SK-N-SH (cell line): ENCODE measurements around the gene ELMOD2. TPM values are rescaled to one million over a fixed set of nuclear protein-coding genes. Genes with fewer than 3 reads are reported as not detected.

Experiments
- CTCF ChIA-PET: fragments of 300-600, 350-600 bp; formaldehyde crosslinking; extraction: SDS; loops from one replicate; lab custom pipeline; 2021; lab: Yijun Ruan, JAX
- POLR2A ChIA-PET: fragments of 350-600 bp; sonication (Branson Sonifier 250); formaldehyde crosslinking; extraction: SDS; loops from one replicate; lab custom pipeline; 2020; ENCODE audit warnings: antibody characterized with exemption, inconsistent platforms; lab: Yijun Ruan, JAX
- DNase-seq: peaks from one replicate; pipeline ENCODE4 v3.0.0; 2012
- H2AFZ ChIP-seq: fragments of 200-600 bp; sonication (generic); 2 replicates; pipeline ENCODE4 v1.8.1; 2016; ENCODE audit warnings: antibody characterized with exemption, mild to moderate bottlenecking, low read depth
- H3F3A ChIP-seq: fragments of 200-600 bp; sonication (generic); replicated peaks from 2 replicates; pipeline ENCODE3; 2016; ENCODE audit warnings: antibody characterized with exemption, mild to moderate bottlenecking; ENCODE audit not compliant: insufficient read depth
- H3K27ac ChIP-seq, 2 experiments: fragments of 200-500 bp in 1 of 2; fragments of 200-600 bp in 1 of 2; sonication (Bioruptor generic) in 1 of 2; sonication (generic), shearing (Covaris generic) in 1 of 2; 2 replicates each; pipeline versions ENCODE4 v1.5.1 to v1.6.1; 2014 to 2016; ENCODE audit warnings: low read depth in 2 of 2, inconsistent platforms in 1 of 2, low read length in 1 of 2, mild to moderate bottlenecking in 1 of 2, mixed read lengths in 1 of 2
- H3K27me3 ChIP-seq: fragments of 200-600 bp; sonication (generic), shearing (Covaris generic); 2 replicates; pipeline ENCODE4 v1.6.1; 2016; ENCODE audit warnings: mixed run types; ENCODE audit not compliant: insufficient read depth
- H3K36me3 ChIP-seq, 2 experiments: fragments of 200-500 bp in 1 of 2; fragments of 200-600 bp in 1 of 2; sonication (Bioruptor generic) in 1 of 2; sonication (generic) in 1 of 2; replicated peaks in 1 of 2; 2 replicates each; pipeline versions ENCODE3 to v1.5.1; 2014 to 2016; ENCODE audit warnings: low read length in 1 of 2, mild to moderate bottlenecking in 1 of 2; ENCODE audit not compliant: insufficient read depth in 2 of 2, control insufficient read depth in 1 of 2
- H3K4me1 ChIP-seq, 2 experiments: fragments of 200-500 bp in 1 of 2; fragments of 200-600 bp in 1 of 2; sonication (Bioruptor generic) in 1 of 2; sonication (generic), shearing (Covaris generic) in 1 of 2; 2 replicates each; pipeline versions ENCODE4 v1.5.1 to v1.6.1; 2014 to 2016; ENCODE audit warnings: low read depth in 1 of 2, low read length in 1 of 2, mixed run types in 1 of 2; ENCODE audit not compliant: insufficient read depth in 2 of 2, control insufficient read depth in 1 of 2
- H3K4me2 ChIP-seq: fragments of 200-600 bp; sonication (generic), shearing (Covaris generic); 2 replicates; pipeline ENCODE4 v1.6.1; 2017; ENCODE audit warnings: mixed run types
- H3K4me3 ChIP-seq, 2 experiments: fragments of 200-500 bp in 1 of 2; fragments of 200-600 bp in 1 of 2; sonication (Bioruptor generic) in 1 of 2; sonication (generic), shearing (Covaris generic) in 1 of 2; 2 replicates each; pipeline versions ENCODE4 v1.5.1 to v1.8.1; 2014 to 2016; ENCODE audit warnings: low read depth in 2 of 2, inconsistent platforms in 1 of 2, low read length in 1 of 2, mild to moderate bottlenecking in 1 of 2, mixed read lengths in 1 of 2, moderate library complexity in 1 of 2
- H3K79me2 ChIP-seq: fragments of 200-600 bp; sonication (generic); 2 replicates; pipeline ENCODE4 v1.8.1; 2017; ENCODE audit warnings: mild to moderate bottlenecking; ENCODE audit not compliant: insufficient read depth
- H3K9ac ChIP-seq: fragments of 200-600 bp; sonication (generic); 2 replicates; pipeline ENCODE4 v1.6.1; 2017; ENCODE audit warnings: mixed run types
- H3K9me2 ChIP-seq: fragments of 200-600 bp; sonication (generic); 2 replicates; pipeline ENCODE4 v1.6.1; 2017; ENCODE audit warnings: mixed run types
- H3K9me3 ChIP-seq: fragments of 200-600 bp; sonication (generic); 2 replicates; pipeline ENCODE4 v1.6.1; 2017; ENCODE audit warnings: mixed run types, mild to moderate bottlenecking, moderate library complexity
- H4K20me1 ChIP-seq: fragments of 200-600 bp; sonication (generic); 2 replicates; pipeline ENCODE4 v1.6.1; 2017; ENCODE audit warnings: mild to moderate bottlenecking, mixed run types; ENCODE audit not compliant: insufficient read depth
- CHD2 ChIP-seq: fragments of 150-350 bp; IDR thresholded peaks from 2 replicates; pipeline ENCODE4 v1.6.1; 2018; ENCODE audit warnings: low read length; ENCODE audit not compliant: partially characterized antibody
- CTCF ChIP-seq: fragments of 200-600 bp; sonication (generic); IDR thresholded peaks from 2 replicates; pipeline ENCODE4 v1.6.1; 2017; ENCODE audit warnings: antibody characterized with exemption, mild to moderate bottlenecking, moderate library complexity
- ELF1 ChIP-seq: IDR thresholded peaks from 2 replicates; pipeline ENCODE4 v1.4.0; 2012
- EP300 ChIP-seq, 2 experiments: IDR thresholded peaks; 2 replicates each; pipeline versions ENCODE4 v1.4.0 to v1.6.1; 2012; ENCODE audit warnings: borderline replicate concordance in 1 of 2, low read depth in 1 of 2, low read length in 1 of 2
- FOSL2 ChIP-seq: IDR thresholded peaks from 2 replicates; pipeline ENCODE4 v1.4.0; 2012; ENCODE audit warnings: low read depth, mild to moderate bottlenecking, moderate library complexity, borderline replicate concordance
- FOXJ3 ChIP-seq: sonication (generic); formaldehyde crosslinking; IDR thresholded peaks from 2 replicates; pipeline ENCODE4 v1.5.1; 2020; ENCODE audit warnings: mild to moderate bottlenecking, missing genetic modification reagents
- FOXM1 ChIP-seq: IDR thresholded peaks from 2 replicates; pipeline ENCODE4 v1.4.0; 2012; ENCODE audit warnings: low read depth, mild to moderate bottlenecking
- GABPA ChIP-seq: IDR thresholded peaks from 2 replicates; pipeline ENCODE4 v1.4.0; 2012; ENCODE audit warnings: low read depth, mild to moderate bottlenecking
- RXRA ChIP-seq: IDR thresholded peaks from 2 replicates; pipeline ENCODE4 v1.4.0; 2012; ENCODE audit warnings: low read depth, mild to moderate bottlenecking, borderline replicate concordance
- SMC3 ChIP-seq: IDR thresholded peaks from 2 replicates; pipeline ENCODE4 v1.6.1; 2012; ENCODE audit warnings: low read depth, low read length, improper control_type of control experiment
- TAF1 ChIP-seq: IDR thresholded peaks from 2 replicates; pipeline ENCODE4 v1.6.1; 2012; ENCODE audit warnings: low read depth, mild to moderate bottlenecking, low read length, moderate library complexity, borderline replicate concordance
- TCF12 ChIP-seq: IDR thresholded peaks from 2 replicates; pipeline ENCODE4 v1.4.0; 2012
- TEAD4 ChIP-seq: IDR thresholded peaks from 2 replicates; pipeline ENCODE4 v1.4.0; 2012; ENCODE audit warnings: mild to moderate bottlenecking, borderline replicate concordance; ENCODE audit not compliant: insufficient read depth
- USF1 ChIP-seq: IDR thresholded peaks from 2 replicates; pipeline ENCODE4 v1.4.0; 2012; ENCODE audit warnings: low read depth, borderline replicate concordance
- USF2 ChIP-seq: fragments of 150-350 bp; IDR thresholded peaks from 2 replicates; pipeline ENCODE4 v1.6.1; 2017; ENCODE audit warnings: antibody characterized with exemption, low read length, low read depth, borderline replicate concordance
- ZBTB33 ChIP-seq: IDR thresholded peaks from 2 replicates; pipeline ENCODE4 v1.4.0; 2012; ENCODE audit warnings: low read depth, borderline replicate concordance
- WGBS: methylation state at CpG from one replicate; pipeline ENCODE4 v1.1.6; 2017; ENCODE audit warnings: low lambda C conversion rate; 5-methylcytosine and 5-hydroxymethylcytosine counted together
- polyA plus RNA-seq, 3 experiments: library from polyadenylated mRNA; depleted of rRNA; stranded (reverse); fragments of >200 nt; gene quantifications; 2 replicates each; pipeline ENCODE4 v1.2.3, GENCODE V29; 2012

ELMOD2 gene
- polyA plus RNA-seq, 1 of the 3 experiments (the other 2 are of a cell fraction), result 5.0 TPM

GRCh38 chr4:140556372-140557085 is 32.6 kb downstream of the ELMOD2 start:
- 95% methylated on average over 6 of the region's 6 CpGs for WGBS
- CTCF ChIA-PET, result no interaction called here

More at GRCh38 chr4:140556372-140557085, 32.6 kb downstream of the ELMOD2 start:
- Histone ChIP-seq H3K9me3 (no peaks in the 10 kb centered on the region), H3K79me2 (no peaks in the 10 kb centered on the region), H3K4me1 (no peaks in the 10 kb centered on the region), H3F3A (no peaks in the 10 kb centered on the region), H3K27me3 (no peaks in the 10 kb centered on the region), H2AFZ (no peak overlapping the region), H3K4me2 (no peak overlapping the region), H3K9me2 (0 out of 2 replicates have a peak, but pooled peaks cover 3% of the 10 kb centered on the region), H3K36me3 (peaks cover 22 to 29% of the 10 kb centered on the region in 2 experiments), H3K27ac (no peak overlapping the region), H3K9ac (no peak overlapping the region), H4K20me1 (no peaks in the 10 kb centered on the region), H3K4me3 (no peak overlapping the region)
- TF ChIP-seq FOSL2, result no peak
- TF ChIP-seq CTCF, result no peak
- no peak for TF ChIP-seq ELF1
- no peak for TF ChIP-seq ZBTB33
- TF ChIP-seq USF1, result no peak
- no peak for TF ChIP-seq FOXJ3 (CRISPR knock-in tag)
- no peak for TF ChIP-seq GABPA
- TF ChIP-seq CHD2, result no peak
- TF ChIP-seq TEAD4, result no peak
- TF ChIP-seq SMC3, result no peak
- no peak for TF ChIP-seq EP300 (IDR thresholded peaks at IDR 0.05; ENCODE audit: borderline replicate concordance in 1 of 2, low read depth in 1 of 2, low read length in 1 of 2)
- no peak for TF ChIP-seq TCF12
- no peak for TF ChIP-seq FOXM1
- no peak for TF ChIP-seq USF2
- no peak for TF ChIP-seq TAF1
- TF ChIP-seq RXRA, result no peak
- DNase-seq, result no peak
- POLR2A ChIA-PET, result no interaction called here
